ENCODE results near the gene UNC13C. TPM values are rescaled to one million over a fixed set of nuclear protein-coding genes. Genes with fewer than 3 reads are reported as not detected.

The UNC13C gene
- polyA plus RNA-seq, 1 donor from 2014 or later, result 4.0 TPM

DNA sequence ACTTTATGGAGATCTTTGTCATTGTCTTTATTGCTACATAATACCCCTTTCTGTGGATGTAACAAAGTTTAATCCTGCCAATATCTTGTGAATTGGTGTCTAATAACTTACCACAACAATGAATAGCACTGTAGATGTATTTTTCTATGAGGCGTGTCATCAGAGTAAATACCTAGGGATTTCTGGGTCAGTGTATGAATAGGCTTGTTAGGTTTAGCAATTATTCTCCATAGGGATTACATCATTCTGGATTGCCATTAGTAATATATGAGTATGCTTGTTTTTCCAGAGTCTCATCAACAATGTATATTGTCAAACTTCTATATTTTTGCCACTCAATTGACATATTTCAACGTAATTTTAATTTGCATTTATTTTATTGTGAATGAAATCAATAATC lies 67.9 kb downstream of the UNC13C start:
- Histone ChIP-seq H3K9me3 (ENCODE audit: low read length) (no peaks in the 10 kb centered on the region), H3K9me2 (ENCODE audit: insufficient read depth, low read length) (no peaks in the 10 kb centered on the region), H3K79me2 (replicated peaks; ENCODE audit: insufficient read depth, low read length) (no peaks in the 10 kb centered on the region), H3K9ac (ENCODE audit: low read length) (no peak overlapping the region), H3K4me2 (ENCODE audit: low read length) (no peak overlapping the region), H3F3A (ENCODE audit: insufficient read depth, low read length, poor library complexity, severe bottlenecking) (no peaks in the 10 kb centered on the region), H3K27me3 (ENCODE audit: insufficient read depth, low read depth, low read length) (no peaks in the 10 kb centered on the region), H2AFZ (ENCODE audit: low read depth, low read length) (no peak overlapping the region), H3K27ac (ENCODE audit: low read length) (no peak overlapping the region), H3K36me3 (ENCODE audit: insufficient read depth, low read length) (no peaks in the 10 kb centered on the region), H3K4me3 (ENCODE audit: low read length) (no peak overlapping the region), H4K20me1 (ENCODE audit: insufficient read depth) (no peaks in the 10 kb centered on the region)
- no peak for TF ChIP-seq SMC3 (conservative IDR thresholded peaks at IDR 0.05; ENCODE audit: poor library complexity)
- no peak for TF ChIP-seq EP300 (conservative IDR thresholded peaks at IDR 0.05; ENCODE audit: poor library complexity, severe bottlenecking)
- TF ChIP-seq EZH2 (IDR thresholded peaks at IDR 0.05; ENCODE audit: borderline replicate concordance, insufficient read depth, low read length, poor library complexity, severe bottlenecking), result no peak
- TF ChIP-seq MXI1 (conservative IDR thresholded peaks at IDR 0.05; ENCODE audit: poor library complexity, severe bottlenecking), result no peak
- TF ChIP-seq, protein P1, sequence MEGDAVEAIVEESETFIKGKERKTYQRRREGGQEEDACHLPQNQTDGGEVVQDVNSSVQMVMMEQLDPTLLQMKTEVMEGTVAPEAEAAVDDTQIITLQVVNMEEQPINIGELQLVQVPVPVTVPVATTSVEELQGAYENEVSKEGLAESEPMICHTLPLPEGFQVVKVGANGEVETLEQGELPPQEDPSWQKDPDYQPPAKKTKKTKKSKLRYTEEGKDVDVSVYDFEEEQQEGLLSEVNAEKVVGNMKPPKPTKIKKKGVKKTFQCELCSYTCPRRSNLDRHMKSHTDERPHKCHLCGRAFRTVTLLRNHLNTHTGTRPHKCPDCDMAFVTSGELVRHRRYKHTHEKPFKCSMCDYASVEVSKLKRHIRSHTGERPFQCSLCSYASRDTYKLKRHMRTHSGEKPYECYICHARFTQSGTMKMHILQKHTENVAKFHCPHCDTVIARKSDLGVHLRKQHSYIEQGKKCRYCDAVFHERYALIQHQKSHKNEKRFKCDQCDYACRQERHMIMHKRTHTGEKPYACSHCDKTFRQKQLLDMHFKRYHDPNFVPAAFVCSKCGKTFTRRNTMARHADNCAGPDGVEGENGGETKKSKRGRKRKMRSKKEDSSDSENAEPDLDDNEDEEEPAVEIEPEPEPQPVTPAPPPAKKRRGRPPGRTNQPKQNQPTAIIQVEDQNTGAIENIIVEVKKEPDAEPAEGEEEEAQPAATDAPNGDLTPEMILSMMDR (IDR thresholded peaks at IDR 0.05; ENCODE audit: poor library complexity, severe bottlenecking), result no peak
- TF ChIP-seq, protein P2, sequence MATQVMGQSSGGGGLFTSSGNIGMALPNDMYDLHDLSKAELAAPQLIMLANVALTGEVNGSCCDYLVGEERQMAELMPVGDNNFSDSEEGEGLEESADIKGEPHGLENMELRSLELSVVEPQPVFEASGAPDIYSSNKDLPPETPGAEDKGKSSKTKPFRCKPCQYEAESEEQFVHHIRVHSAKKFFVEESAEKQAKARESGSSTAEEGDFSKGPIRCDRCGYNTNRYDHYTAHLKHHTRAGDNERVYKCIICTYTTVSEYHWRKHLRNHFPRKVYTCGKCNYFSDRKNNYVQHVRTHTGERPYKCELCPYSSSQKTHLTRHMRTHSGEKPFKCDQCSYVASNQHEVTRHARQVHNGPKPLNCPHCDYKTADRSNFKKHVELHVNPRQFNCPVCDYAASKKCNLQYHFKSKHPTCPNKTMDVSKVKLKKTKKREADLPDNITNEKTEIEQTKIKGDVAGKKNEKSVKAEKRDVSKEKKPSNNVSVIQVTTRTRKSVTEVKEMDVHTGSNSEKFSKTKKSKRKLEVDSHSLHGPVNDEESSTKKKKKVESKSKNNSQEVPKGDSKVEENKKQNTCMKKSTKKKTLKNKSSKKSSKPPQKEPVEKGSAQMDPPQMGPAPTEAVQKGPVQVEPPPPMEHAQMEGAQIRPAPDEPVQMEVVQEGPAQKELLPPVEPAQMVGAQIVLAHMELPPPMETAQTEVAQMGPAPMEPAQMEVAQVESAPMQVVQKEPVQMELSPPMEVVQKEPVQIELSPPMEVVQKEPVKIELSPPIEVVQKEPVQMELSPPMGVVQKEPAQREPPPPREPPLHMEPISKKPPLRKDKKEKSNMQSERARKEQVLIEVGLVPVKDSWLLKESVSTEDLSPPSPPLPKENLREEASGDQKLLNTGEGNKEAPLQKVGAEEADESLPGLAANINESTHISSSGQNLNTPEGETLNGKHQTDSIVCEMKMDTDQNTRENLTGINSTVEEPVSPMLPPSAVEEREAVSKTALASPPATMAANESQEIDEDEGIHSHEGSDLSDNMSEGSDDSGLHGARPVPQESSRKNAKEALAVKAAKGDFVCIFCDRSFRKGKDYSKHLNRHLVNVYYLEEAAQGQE (IDR thresholded peaks at IDR 0.05; ENCODE audit: borderline replicate concordance), result no peak
- no peak for TF ChIP-seq POLR2AphosphoS5 (IDR thresholded peaks at IDR 0.05)
- TF ChIP-seq TAF1 (IDR thresholded peaks at IDR 0.05; ENCODE audit: low read depth), result no peak
- TF ChIP-seq RAD21 (conservative IDR thresholded peaks at IDR 0.05), result no peak

DNA sequence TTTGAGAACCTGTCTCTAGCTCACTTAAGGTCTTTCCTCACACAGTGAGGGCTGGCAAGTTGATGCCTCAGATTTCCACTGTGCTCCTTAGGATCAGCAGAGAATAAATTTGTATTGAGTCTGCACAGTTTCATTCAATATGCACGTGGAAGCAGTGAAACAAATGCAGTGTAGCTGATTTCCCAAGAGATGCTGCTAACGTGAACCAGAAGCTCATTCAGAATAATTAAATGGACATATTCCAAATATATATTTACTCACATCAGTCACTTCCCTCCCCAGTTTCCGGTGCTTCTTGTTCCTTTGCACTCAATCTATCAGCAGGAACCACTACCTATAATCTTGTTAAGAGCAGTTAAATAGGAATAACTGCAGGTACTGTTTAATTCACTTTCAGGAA lies 86.1 kb downstream of the UNC13C start:
- Histone ChIP-seq H4K20me1 (ENCODE audit: insufficient read depth) (no peaks in the 10 kb centered on the region), H2AFZ (ENCODE audit: low read depth, low read length) (no peak overlapping the region), H3K27me3 (ENCODE audit: insufficient read depth, low read depth, low read length) (no peaks in the 10 kb centered on the region), H3K9me2 (ENCODE audit: insufficient read depth, low read length) (no peaks in the 10 kb centered on the region), H3K9ac (ENCODE audit: low read length) (no peak overlapping the region), H3K79me2 (replicated peaks; ENCODE audit: insufficient read depth, low read length) (no peaks in the 10 kb centered on the region), H3K4me3 (ENCODE audit: low read length) (no peak overlapping the region), H3F3A (ENCODE audit: insufficient read depth, low read length, poor library complexity, severe bottlenecking) (no peaks in the 10 kb centered on the region), H3K4me2 (ENCODE audit: low read length) (no peak overlapping the region), H3K27ac (ENCODE audit: low read length) (no peak overlapping the region), H3K36me3 (ENCODE audit: insufficient read depth, low read length) (no peaks in the 10 kb centered on the region), H3K9me3 (ENCODE audit: low read length) (no peaks in the 10 kb centered on the region)
- no peak for TF ChIP-seq SMC3 (conservative IDR thresholded peaks at IDR 0.05; ENCODE audit: poor library complexity)
- TF ChIP-seq RAD21 (conservative IDR thresholded peaks at IDR 0.05), result no peak
- TF ChIP-seq, protein P2 (IDR thresholded peaks at IDR 0.05; ENCODE audit: borderline replicate concordance), result no peak
- TF ChIP-seq TAF1 (IDR thresholded peaks at IDR 0.05; ENCODE audit: low read depth), result no peak
- TF ChIP-seq, protein P1 (IDR thresholded peaks at IDR 0.05; ENCODE audit: poor library complexity, severe bottlenecking), result no peak
- TF ChIP-seq EZH2 (IDR thresholded peaks at IDR 0.05; ENCODE audit: borderline replicate concordance, insufficient read depth, low read length, poor library complexity, severe bottlenecking), result no peak
- TF ChIP-seq POLR2AphosphoS5 (IDR thresholded peaks at IDR 0.05), result no peak
- no peak for TF ChIP-seq EP300 (conservative IDR thresholded peaks at IDR 0.05; ENCODE audit: poor library complexity, severe bottlenecking)
- no peak for TF ChIP-seq MXI1 (conservative IDR thresholded peaks at IDR 0.05; ENCODE audit: poor library complexity, severe bottlenecking)

Measured in neural cell (in vitro differentiated cells).